Fibroblast of peridontal ligament (primary cell): ENCODE measurements around the gene JAK3.

Source experiments
- DNase-seq: peaks from one replicate; pipeline ENCODE4 v3.0.0-alpha.2; 2010; ENCODE audit errors: extremely low read depth

JAK3 gene

DNA sequence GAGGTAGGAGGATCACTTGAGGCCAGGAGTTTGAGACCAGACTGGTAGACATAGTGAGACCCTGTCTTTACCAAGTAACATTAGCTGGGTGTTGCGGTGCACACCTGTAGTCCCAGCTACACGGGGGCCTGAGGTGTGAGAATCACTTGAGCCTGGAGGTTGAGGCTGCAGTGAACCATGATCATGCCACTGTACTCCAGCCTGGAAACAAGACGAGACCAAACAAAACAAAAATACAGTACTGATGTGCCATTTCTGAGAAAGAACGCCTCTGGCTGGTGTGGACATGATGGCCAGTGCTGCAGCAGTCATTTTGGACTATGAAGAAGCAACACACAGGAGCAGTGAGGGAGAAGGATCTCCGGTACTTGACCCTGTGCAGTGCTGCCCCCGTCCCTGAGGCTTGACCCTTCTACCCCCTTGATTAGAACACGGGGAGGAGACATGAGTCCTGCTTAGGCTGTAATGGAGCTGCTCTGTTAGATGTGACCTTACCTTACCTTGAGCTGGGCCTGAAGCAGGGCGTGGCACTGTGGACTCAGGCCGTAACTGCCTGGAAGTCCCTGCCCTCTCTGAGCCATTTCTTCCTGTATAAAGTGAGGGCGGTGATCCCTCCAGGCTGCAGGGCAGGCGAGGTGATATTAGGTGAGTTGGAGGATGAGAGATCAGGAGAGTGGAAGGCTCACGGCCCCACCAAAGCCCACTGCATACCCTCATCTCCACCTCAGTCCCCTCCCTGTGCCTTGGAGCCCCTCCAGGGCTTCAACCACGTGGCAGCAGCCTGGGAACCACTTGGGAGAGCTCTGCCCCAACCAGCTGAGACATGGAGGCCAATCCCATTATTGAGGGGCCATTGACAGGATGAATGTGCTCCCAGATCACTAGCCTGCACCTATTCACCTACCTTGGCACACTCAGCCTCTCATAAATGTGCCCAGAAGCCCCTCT lies 17.9 kb upstream of the JAK3 start:
- DNase-seq: no peak

DNA sequence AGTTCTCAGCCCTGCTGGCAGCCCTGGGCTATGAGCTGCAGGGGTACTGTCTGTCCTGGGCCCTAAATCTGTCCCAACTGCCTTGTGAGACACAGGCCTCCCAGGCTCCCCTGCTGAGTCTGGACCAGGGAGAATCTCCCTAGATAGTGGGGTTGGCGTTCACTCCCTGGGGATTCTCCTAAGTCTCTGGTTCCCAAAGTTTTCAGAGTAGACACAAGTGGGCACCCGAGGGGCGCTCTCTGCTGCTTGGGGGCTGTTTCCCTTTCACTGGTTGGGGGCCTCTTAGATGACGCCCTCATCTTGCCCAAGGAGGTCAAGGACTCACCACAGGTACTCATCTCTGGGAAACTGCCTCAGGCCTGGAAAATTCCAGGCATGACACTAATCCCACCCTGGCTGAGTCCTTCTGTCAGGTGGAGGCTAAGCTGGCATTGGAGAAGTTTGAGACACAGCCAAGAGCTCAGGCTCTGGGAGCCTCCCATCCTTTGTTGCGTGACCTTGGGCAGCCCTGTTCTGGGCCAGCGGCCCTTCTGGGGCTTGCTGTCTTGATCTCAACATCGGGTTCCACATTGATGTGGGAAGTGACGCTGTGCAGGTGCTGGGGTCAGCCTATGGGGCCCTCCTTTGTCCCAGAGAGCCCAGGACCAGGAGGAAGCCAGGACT lies 15.9 kb upstream of the JAK3 start:
- DNase-seq: no peak

DNA sequence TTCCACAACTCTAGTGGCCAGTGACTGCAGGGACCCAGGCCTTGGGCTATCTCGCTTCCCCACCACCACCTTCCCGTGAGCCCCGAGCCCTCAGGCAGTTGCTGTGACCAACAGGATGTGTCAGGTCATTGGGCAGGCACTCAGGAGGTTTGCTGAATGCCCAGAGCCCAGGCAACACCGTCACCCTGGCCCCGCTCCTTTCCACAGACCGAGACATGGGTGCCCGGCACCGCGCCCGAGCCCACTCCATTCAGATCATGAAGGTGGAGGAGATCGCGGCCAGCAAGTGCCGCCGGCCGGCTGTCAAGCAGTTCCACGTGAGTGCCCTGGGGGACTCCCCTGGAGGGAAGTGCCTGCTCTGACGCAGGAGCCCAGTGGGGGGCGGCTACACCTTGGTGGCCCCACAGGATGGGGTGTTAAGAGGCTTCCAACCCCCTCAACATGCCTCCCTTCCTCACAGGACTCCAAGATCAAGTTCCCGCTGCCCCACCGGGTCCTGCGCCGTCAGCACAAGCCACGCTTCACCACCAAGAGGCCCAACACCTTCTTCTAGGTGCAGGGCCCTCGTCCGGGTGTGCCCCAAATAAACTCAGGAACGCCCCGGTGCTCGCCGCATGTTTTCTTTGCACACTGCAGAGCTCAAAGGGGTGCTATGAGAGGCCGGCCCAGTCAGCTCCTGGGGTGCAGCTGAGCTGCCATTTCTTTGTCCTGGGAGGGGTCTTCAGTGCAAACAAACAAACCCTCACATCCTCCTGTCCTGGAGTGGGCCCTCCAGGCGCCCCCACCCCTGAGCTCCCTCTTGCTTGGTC lies 15.1 kb upstream of the JAK3 start:
- no peak for DNase-seq

DNA sequence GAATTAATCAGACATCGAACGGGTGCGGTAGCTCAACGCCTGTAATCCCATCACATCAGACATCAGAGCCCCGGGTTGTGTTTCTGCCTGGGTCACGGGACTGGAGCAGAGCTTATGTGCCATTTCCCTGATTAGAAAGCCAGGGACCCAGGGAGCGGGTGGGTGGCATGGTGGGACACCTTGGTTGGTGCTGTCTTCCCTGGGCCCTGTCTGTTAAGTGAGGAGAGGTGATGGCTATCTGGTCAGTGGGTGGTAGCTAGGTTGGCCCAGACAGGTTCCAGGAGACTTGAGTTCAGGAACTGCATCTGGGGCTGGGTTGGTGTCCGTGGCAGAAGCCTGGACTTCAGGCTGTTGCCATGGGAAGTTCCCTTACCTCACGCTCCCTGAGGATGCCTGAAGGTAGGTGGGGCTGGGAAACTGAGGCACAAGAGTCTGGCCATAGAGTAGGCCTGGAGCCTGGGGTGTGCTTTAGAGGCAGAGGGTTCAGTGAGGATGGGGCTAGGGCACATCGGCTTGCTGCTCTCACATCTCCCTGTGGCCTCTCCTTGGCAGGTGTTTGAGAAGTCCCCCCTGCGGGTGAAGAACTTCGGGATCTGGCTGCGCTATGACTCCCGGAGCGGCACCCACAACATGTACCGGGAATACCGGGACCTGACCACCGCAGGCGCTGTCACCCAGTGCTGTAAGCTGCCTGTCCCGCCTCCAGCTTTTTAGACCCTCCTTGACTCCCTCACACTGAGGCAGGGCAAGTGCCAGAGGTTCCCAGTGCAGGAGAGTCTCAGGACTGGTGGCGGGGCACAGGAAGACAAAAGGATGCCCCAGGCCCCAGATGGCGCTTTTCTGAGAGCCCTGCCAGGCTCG lies 14.0 kb upstream of the JAK3 start:
- DNase-seq: no peak

DNA sequence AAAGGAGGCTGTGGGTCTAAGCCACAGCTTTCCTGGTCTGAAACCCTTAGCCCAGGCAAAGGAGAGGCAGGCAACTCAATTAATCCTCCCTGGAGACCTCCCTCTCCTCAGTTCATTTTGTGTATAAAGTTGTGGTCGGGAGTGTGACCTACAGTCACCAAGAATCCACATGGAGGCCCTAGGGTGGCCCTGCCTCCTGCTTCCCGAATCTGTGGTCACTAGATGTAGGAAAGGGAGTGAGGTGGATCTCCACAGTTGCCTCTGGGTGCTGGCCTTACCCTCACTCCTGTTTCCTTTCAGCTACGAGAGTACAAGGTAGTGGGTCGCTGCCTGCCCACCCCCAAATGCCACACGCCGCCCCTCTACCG lies 13.2 kb upstream of the JAK3 start:
- DNase-seq: no peak

DNA sequence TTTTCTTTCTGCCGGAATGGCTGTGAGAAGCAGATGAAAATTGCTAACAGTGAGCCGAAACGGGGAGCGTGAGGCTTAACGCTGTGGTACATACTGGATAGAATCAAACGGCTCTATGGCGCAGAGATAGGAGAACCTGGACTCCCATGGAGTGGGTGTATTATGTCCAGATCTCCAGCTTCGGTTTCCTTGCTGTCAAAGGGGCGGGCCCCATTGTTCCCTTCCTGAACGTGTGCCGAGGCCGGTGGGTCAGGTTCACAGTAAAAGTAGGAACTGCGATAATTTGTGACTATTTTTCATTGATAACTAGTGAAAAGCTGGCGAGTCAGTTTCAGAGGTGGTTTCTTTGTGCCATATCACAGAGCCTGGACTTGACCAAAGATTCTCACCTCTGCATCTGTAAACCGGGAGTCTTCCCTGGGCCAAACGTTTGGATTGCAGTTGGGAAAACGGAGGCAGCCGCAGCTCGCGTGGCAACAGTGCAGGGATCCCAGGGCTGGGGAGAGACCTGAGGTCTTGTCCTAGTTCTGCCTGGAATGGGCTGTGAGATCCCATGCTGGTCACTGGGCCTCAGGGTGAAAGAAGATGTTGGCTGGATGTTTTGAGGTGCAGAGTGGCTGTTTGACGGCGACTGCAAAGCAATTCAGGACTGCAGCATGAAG lies 12.7 kb upstream of the JAK3 start:
- no peak for DNase-seq

DNA sequence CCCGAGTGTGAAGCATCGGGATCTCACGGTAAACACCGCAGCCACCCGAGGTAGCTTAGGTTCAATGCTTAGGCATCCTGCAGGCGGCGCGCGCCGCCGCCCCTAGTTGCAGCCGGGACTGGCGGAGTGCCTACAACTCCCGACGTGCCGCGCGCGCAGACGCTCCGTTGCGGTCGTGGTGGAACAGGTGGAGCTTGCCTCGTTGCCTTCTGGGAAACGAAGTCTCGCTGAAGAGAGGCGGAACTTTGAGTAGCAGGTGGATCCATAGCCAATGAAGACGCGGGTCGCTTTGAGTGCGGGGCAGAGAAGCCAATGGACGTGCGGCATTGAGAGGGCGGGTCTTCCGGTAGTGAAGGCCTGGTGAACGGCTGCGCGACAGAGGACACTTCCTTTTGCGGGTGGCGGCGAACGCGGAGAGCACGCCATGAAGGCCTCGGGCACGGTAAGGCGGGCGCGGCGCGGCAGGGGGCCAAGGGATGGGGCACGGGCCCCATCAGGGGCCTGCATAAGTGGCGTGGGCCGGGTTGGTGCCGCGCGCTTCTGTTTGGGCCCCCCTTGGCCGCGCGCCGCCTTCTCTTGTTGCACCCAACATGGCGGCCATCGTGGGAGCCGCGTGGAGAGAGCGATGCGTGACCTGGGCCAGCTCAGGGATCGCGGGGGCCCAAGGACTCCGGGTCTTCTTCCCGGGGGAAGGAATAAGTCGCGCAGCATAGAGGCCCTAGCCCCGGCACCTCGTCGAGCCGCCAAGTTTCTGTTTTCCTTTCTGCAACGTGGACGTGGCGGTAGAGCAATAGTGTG lies 11.9 kb upstream of the JAK3 start, which contains the start of gene RPL18A:
Gene RPL18A (plus strand): TSS at position 378 of the 798 bp plus-strand sequence. CDS start 47 bp downstream, at position 425.
- DNase-seq: peak; percentile 100

DNA sequence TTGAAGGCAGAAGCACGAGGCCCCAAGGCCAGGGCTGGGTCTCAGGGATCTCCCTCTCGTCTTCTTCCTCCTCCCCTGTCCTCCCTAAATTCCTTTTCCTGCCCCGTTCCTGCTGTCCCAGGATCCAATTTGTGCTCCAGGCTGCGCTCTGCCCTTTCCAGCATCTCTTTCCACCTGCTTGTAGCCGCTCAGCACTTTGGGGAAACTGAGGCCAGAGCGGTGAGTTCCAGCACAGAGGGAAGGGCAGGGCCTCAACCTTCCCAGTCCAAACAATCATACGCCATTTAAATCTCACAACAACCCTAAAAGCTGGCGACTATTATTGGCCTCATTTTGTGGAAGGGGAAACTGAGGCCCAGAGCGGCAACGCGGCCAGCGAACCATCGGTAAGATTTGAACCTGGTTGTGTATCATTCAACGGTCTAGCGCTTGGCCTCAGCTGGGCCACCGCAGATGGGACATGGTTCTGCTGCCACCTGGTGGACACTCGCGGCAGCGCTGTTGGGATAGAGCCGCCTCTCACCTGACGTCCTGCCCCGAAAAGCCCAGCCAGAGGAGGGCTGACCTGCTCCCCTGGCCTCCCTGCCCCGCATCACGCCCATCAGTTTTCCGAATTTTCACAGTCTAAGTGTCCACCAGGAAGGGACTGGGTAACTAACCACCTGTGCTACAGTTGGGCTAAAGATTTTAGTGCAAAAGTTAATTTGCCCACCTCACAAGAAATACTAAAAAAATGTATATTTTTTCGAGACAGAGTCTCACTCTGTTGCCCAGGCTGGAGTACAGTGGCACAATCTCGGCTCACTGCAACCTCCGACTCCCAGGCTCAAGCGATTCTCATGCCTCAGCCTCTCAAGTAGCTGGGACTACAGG lies 7.7 kb upstream of the JAK3 start:
- peak; percentile 57 for DNase-seq

DNA sequence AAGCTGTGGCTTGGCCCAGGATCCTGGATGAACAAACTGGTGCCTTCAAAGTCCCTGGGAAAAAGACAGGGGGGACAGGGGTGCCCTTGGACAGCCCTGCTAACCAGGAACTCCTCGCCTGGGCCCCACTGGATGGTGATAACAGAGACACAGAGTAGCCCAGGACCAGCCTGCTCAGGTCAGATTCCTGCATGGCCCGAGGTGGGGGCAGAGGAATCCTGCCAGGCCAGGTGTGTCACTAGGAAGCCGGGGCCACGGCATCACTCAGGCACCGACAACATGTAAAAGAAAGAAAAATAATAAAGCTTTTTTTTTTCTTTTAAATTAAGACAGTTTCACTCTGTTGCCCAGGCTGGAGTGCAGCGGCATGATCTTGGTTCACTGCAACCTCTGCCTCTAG lies 6.3 kb upstream of the JAK3 start:
- no peak for DNase-seq

DNA sequence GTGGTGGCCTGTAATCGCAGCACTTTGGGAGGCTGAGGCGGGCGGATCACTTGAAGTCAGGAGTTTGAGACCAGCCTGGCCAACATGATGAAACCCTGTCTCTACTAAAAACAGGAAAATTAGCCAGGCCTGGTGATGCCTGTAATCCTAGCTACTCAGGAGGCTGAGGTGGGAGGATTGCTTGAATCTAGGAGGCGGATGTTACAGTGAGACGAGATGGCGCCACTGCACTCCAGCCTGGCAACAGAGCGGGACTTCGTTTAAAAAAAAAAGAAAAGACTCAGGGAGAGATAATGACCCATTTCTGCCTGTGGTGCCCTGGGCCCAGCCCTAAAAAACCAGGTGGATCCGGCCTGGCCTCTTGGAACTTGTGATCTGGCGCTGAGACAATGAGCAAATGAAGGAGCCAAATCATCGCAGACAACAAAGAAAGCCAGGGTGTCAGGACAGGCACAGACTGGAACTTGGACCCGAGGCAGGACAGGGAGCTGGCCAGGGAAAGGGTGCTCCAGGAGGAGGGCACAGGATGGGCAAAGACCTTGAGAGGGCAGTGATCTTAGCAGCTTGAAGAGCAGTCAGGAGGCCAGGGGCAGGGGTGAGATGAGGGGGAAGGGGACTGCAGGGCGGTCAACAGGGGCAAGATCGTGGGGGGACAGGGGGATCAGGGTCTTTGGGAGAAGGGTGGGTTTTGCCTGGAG lies 962 bp upstream of the JAK3 start:
- DNase-seq: no peak

DNA sequence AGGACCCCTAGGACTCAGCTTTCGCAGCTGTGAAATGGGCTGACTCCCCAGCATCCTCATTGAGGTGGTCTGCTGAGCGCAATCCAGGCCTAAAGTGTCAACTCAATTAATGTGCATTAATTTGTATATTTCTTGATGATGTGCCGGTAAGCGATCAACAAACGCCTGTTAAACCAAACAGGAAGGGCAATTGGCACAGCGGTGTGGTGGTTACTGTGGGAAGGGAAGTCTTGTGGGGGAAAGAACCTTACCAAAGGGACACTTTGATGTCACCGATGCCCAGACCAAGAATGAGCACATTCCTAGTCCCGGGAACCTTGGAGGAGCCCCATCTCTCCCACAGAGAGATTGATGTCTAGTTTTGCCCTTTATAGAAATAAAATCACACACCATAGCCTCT lies 1.6 kb downstream of the JAK3 start:
- DNase-seq: no peak

DNA sequence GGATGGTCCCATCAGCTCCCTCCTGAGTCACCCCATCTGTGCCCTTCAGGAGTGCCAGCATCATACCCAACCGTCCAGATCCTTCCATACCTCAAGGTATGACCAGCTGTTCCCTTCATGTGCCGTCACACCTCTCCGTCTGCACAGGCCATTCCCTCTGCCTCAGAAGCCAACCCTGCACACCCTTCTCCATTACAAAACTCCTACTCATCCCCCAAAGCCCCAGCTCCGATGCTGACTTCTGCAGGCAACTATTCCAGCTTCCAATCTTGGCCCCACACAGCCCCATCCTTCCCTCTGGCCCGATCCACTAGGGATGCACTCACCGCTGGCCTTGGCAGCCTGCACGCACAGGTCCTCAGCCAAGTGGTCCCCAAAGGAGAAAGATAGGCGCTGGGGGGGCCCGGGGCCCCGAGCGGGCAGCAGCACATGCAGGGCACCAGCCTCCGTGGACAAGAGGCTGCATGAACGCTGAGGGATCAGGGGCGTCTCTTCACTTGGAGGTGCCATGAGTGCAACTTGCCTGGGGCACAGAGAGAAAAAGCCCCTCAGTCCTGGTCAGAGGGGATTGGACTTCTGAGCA lies 3.8 kb downstream of the JAK3 start:
- no peak for DNase-seq

DNA sequence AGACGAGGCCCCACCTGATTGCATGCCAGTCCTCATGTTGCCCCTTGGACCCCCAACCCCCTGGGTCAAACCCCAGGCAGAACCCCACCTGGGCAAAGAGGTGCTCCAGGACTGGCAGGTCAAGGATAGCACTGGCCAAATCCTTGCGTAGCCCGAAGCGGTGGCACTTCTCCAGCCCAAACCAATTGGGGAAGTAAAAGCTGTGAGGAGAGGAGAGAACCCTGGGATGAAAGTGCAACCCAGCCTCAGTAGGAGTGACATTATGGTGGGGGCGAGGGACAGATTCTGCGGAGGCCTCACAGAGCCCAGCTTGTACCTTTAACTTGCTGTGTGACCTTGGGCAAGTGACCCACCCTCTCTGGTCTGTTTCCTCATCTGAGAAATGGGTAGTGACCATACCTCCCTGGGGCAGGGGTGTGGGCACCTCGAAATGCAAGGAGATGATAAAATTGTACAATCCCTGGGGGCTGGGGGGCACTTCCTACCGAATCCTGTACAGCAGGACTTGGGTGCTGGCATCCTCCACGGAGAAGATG lies 4.4 kb downstream of the JAK3 start:
- no peak for DNase-seq

DNA sequence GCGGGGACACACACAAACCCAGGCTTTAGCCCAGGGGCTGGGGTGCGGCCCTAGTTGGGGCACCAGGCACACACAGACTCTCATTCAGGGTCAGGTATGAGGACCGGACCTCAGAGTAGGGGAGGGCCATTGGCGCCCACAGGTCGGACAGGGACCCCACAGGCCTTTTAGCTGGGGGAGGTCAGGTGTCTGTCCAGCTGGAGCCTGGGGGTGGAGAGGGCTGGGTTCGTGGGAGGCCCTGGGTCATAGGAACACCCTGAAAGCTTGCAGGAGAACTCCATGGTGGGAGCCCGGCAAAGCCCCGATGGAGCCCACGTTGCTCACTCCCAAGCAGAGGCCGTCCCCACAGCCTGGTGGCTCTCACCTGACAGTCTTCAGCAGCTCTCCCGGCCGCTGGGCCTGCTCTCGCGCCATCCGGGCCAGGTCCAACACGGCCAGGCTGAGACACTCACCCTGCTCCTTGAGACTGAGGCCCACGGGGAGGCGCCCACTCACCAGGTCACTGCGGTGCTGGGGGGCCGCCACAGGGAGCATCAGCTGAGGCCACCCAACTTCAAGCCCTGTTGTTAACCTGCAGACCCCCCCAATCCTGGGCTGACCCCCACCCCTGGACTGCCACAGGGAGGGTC lies 5.0 kb downstream of the JAK3 start:
- no peak for DNase-seq

DNA sequence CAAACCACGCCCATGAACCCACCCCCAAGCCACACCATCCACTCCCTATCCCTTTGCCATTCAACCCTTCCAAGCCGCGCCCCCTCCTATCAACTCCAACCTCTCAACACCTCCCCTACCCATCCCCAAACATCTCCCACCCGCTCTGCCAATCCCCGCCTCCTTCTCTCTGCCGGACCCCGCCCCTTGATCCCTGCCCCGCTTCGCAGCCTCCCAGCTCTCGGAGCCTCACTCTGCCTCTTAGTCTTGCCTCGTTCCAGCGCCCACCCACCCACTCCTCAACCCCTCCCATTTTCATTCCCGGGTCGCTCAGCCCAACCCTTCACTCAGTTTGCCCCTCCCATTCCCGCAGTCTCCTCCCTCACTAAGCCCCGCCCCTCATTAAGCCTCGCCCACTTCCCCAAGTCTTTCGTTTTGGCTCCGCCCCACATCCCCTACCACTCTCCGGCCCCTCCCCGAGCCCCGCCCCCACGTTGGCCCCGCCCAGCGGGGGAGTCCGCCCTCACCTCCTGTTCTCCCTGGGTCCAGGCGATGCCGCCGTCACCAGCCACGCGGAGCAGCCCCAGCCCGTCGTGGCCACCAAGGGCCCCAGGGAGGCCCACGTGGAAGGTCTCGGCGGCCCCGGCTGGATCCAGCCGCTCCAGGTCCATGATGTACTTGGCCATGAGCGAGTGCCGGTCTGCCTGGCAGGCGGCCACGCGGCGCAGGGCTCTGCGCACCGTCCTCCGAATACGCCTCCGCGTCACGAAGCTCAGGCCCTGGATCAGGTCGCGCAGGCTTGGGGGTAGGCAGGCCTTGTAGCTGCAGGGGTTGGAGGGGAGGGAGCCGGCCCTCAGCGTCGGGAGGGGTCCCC lies 5.7 kb downstream of the JAK3 start:
- DNase-seq: peak; percentile 54

DNA sequence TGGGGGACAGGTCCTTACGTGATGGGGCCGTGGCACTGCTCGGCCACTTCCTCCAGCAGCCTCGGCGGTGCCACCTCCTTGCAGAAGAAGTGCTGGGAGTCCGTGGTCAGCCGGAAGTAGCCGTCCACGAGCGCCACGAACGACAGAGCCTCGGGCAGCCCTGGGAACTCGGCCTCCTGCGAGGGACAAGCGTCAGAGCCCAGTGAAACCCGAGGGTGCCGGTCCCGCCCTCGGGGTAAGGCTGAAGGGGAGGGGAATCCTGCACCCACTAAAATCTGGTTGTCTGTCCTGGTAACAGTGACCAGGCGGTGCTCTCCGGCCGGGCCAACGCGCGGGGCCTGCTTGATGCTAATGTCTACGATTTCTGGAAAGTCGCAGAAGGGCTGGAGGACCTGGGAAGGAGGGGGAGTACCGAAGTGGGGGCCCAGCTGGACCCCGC lies 6.4 kb downstream of the JAK3 start:
- no peak for DNase-seq
